ENCODE data around the gene EMC1. TPM values are rescaled to one million over a fixed set of nuclear protein-coding genes. Genes with fewer than 3 reads are reported as not detected.
"Not testable (repeated sequence)": the region's sequence is repeated elsewhere in the genome, so short reads cannot be mapped to it uniquely, and the experiment has no call there.

The EMC1 gene
- total RNA-seq, 4 donors from 2014 or later, result 18.7 to 38.0 (median 34.7) TPM

DNA sequence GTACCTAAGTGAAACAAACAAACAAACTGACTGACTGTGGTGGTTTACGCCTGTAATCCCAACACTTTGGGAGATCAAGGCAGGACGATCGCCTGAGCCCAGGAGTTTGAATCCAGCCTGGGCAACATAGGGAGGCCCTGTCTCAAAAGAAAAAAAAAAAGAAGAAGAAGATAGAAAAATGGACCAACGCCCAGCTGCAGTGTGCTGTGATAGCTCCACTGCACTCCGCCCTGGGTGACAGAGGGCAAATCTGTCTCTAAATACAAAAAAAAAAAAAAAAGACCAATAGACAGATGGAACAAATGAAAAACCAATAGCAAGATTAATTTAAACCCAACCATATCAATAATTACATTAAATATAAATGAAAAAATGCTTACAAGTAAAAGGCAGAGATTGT, 23.3 kb upstream of the EMC1 start:
- Histone ChIP-seq H3K4me3 (no peak overlapping the region), H3K27me3 (peaks cover 0 to 5% (median 0%) of the 10 kb centered on the region in 4 donors), H3K9me3 (peaks cover 0 to 10% (median 0%) of the 10 kb centered on the region in 3 donors), H3K36me3 (no peaks in the 10 kb centered on the region), H3K27ac (no peak overlapping the region), H3K4me1 (peaks cover 0 to 16% (median 0%) of the 10 kb centered on the region in 3 donors)
- TF ChIP-seq CTCF (IDR thresholded peaks at IDR 0.05), result no peak
- no peak for TF ChIP-seq POLR2A (IDR thresholded peaks at IDR 0.05)
- DNase-seq, result no peak
- 90% methylated on average over 5 of the region's 5 CpGs for WGBS, 2 donors
- intact Hi-C loops (cut with DNase I), result no loop called here

GRCh38 chr1:19273844-19274531, 22.7 kb upstream of the EMC1 start:
- H3K9me3 ChIP-seq; intact Hi-C loops (cut with DNase I); H3K27me3 ChIP-seq; H3K27ac ChIP-seq; H3K36me3 ChIP-seq; DNase-seq: not testable (repeated sequence)
- H3K4me1 ChIP-seq, result peaks cover 0 to 16% (median 0%) of the 10 kb centered on the region in 3 donors
- H3K4me3 ChIP-seq, result peak overlapping the region in 2 of 4 donors; percentile 29 to 44
- 10% methylated on average over 9 of the region's 66 CpGs; no CpG with 5 or more reads in 1 of the 2 donors for WGBS, 2 donors

DNA sequence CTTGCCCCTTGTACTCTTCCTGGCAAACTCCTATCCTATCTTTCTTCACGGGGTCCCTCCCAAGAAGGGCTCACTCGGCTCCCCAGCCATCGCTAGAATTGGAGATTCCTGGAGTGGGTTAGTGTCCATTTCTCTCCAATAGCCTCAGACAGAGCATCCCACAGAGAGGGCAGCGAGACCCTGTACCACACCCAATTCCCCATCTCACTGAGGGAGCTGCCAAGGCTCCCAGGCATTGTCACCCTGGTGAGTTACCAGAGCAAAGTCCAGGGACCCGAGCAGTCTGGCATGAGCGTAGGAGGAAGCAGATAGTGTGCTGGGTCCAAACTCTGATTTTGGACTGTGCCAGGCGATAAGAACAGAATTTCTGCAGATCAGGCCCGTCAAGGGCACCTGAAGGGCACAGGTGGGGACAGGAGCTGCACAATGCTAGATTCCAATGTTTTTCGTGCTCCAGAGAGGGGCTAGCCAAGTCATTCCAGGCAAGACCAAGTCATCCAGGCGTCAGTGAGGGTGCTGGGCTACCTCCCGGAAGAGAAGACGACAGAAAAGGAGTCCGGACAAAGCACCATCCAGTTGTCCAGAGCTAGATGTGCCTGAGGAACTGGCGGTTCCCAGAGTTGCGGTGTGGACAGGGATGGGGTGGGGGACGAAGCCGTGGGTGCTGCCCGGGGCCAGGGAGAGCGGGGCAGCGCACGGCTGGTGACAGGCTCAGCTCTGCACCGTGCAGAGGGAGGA, 22.0 kb upstream of the EMC1 start:
- no peak for TF ChIP-seq POLR2A (IDR thresholded peaks at IDR 0.05)
- TF ChIP-seq CTCF (IDR thresholded peaks at IDR 0.05), result no peak
- H3K9me3 ChIP-seq, result peaks cover 0 to 10% (median 0%) of the 10 kb centered on the region in 3 donors
- 85 to 90% methylated on average over 15 to 16 of the region's 22 CpGs for WGBS, 2 donors
- H3K27ac ChIP-seq, result no peak overlapping the region
- H3K4me1 ChIP-seq, result peaks cover 0 to 16% (median 0%) of the 10 kb centered on the region in 3 donors
- H3K36me3 ChIP-seq, result no peaks in the 10 kb centered on the region
- peaks cover 0 to 5% (median 0%) of the 10 kb centered on the region in 4 donors for H3K27me3 ChIP-seq
- intact Hi-C loops (cut with DNase I), result no loop called here
- no peak for DNase-seq
- peak overlapping the region in 2 of 4 donors; percentile 29 to 44 for H3K4me3 ChIP-seq

DNA sequence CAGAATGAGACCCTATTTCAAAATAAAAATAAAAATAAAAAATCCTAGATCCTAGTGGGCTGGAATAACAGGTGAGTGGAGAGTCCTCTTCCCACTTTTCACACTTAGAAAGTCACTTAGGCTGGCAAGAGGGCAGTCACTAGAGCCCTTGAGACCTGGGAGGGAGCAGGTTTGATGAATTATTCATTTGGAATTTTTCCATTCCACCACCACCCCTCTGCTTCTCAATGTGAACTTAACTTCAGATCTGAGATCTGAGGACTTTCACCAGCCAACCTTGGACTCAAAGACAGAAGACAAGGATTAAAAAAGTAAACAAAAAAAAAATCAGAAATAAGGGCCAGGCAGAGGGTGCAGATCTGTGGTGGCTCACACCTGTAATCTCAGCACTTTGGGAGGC, 20.7 kb upstream of the EMC1 start:
- intact Hi-C loops (cut with DNase I), result no loop called here
- Histone ChIP-seq H3K4me1 (peaks cover 0 to 16% (median 0%) of the 10 kb centered on the region in 3 donors), H3K27me3 (peaks cover 0 to 5% (median 0%) of the 10 kb centered on the region in 4 donors), H3K4me3 (no peak overlapping the region), H3K36me3 (no peaks in the 10 kb centered on the region), H3K27ac (no peak overlapping the region), H3K9me3 (peaks cover 0 to 10% (median 0%) of the 10 kb centered on the region in 3 donors)
- no peak for DNase-seq
- TF ChIP-seq CTCF (IDR thresholded peaks at IDR 0.05), result no peak
- TF ChIP-seq POLR2A (IDR thresholded peaks at IDR 0.05), result no peak

DNA sequence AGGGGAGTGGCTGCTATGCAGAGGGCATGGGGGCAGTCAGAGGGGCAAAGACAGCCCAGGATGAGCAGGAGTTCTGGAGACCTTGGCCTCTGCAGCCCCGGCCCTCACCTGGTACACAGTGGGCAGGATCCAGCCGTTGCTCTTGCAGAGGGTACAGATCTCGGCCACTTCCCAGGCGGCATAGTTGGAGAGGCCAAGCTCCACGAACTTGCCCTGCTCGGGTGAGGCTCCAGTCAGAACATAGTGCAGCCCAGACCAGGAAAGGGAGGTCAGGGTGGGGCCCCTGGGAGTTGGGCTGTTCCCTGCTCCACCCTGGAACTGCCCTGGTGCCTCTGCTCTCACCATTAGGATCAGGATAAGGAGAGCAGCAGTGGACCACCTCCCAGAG, 19.0 kb upstream of the EMC1 start:
- H3K9me3 ChIP-seq; H3K27me3 ChIP-seq; H3K36me3 ChIP-seq; H3K27ac ChIP-seq; DNase-seq; intact Hi-C loops (cut with DNase I); H3K4me3 ChIP-seq: not testable (repeated sequence)
- WGBS, 2 donors, result no CpG with 5 or more reads among the region's 6 CpGs
- peaks cover 0 to 16% (median 0%) of the 10 kb centered on the region in 3 donors for H3K4me1 ChIP-seq
